ENCODE data around the gene SH2D1B.

SH2D1B gene

GRCh38 chr1:162381383-162381782, 30.6 kb downstream of the SH2D1B start, which contains the start of gene C1orf226:
Gene C1orf226 (plus strand): TSS chr1:162381728. CDS start chr1:162381902, 174 bp downstream.
- H3K4me3 ChIP-seq (ENCODE audit: low read depth, low read length): no peak within 1 kb of the TSS
- H3K27ac ChIP-seq (ENCODE audit: low read depth, low read length): no peak within 1 kb of the TSS
- no peaks in the 10 kb centered on the region for H3K27me3 ChIP-seq (ENCODE audit: insufficient read depth, low read length)
- H3K79me2 ChIP-seq (ENCODE audit: control insufficient read depth, insufficient read depth, low read length, unreplicated experiment): no peaks in the 10 kb centered on the region
- H2AFZ ChIP-seq (ENCODE audit: low read length, unreplicated experiment): no peak within 1 kb of the TSS
- no peaks in the 10 kb centered on the region for H3K36me3 ChIP-seq (ENCODE audit: insufficient read depth, low read length)
- H3K4me1 ChIP-seq (ENCODE audit: control insufficient read depth, insufficient read depth, low read length, unreplicated experiment): peaks cover 12% of the 10 kb centered on the region

GRCh38 chr1:162380061-162380846, 31.7 kb downstream of the SH2D1B start:
- Histone ChIP-seq H3K27ac (ENCODE audit: low read depth, low read length) (no peak overlapping the region), H3K4me3 (ENCODE audit: low read depth, low read length) (no peak overlapping the region), H3K36me3 (ENCODE audit: insufficient read depth, low read length) (no peaks in the 10 kb centered on the region), H3K27me3 (ENCODE audit: insufficient read depth, low read length) (no peaks in the 10 kb centered on the region), H3K4me1 (ENCODE audit: control insufficient read depth, insufficient read depth, low read length, unreplicated experiment) (peaks cover 12% of the 10 kb centered on the region), H3K79me2 (ENCODE audit: control insufficient read depth, insufficient read depth, low read length, unreplicated experiment) (no peaks in the 10 kb centered on the region), H2AFZ (ENCODE audit: low read length, unreplicated experiment) (no peak overlapping the region)

DNA sequence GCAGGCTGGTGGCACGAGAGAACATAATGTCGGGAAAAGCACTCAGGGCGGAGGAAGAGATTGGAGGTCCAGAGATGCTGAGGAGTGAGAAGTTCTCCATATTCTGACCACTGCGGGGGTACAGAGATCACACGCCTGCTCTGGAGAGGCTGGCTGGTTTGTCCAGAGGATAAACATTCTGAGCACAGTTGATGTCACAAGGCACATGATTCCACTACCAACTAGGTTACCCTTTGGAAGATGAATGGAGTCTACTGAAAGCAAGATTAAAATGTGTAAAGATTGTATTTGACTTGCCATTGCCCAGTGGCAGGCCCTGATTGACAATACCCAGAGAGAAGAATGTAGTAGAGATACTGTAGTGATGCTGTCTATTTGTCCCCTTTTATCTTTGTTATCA, 35.2 kb downstream of the SH2D1B start, which contains the start of gene SPATA46:
SPATA46 (minus strand) TSS at position 164 of the 400 bp plus-strand sequence; CDS start at position 100, 64 bp downstream.
- no peak within 1 kb of the TSS for H2AFZ ChIP-seq (ENCODE audit: low read length, unreplicated experiment)
- no peaks in the 10 kb centered on the region for H3K36me3 ChIP-seq (ENCODE audit: insufficient read depth, low read length)
- H3K79me2 ChIP-seq (ENCODE audit: control insufficient read depth, insufficient read depth, low read length, unreplicated experiment): no peaks in the 10 kb centered on the region
- peaks cover 19% of the 10 kb centered on the region for H3K4me1 ChIP-seq (ENCODE audit: control insufficient read depth, insufficient read depth, low read length, unreplicated experiment)
- H3K27ac ChIP-seq (ENCODE audit: low read depth, low read length): no peak within 1 kb of the TSS
- no peaks in the 10 kb centered on the region for H3K27me3 ChIP-seq (ENCODE audit: insufficient read depth, low read length)
- H3K4me3 ChIP-seq (ENCODE audit: low read depth, low read length): no peak within 1 kb of the TSS

- no peak overlapping the region for H3K27ac ChIP-seq (ENCODE audit: low read depth, low read length)
- H2AFZ ChIP-seq (ENCODE audit: low read length, unreplicated experiment): no peak overlapping the region
- H3K4me3 ChIP-seq (ENCODE audit: low read depth, low read length): no peak overlapping the region
- H3K27me3 ChIP-seq (ENCODE audit: insufficient read depth, low read length): no peaks in the 10 kb centered on the region
- no peaks in the 10 kb centered on the region for H3K36me3 ChIP-seq (ENCODE audit: insufficient read depth, low read length)
- H3K4me1 ChIP-seq (ENCODE audit: control insufficient read depth, insufficient read depth, low read length, unreplicated experiment): peaks cover 12% of the 10 kb centered on the region
- H3K79me2 ChIP-seq (ENCODE audit: control insufficient read depth, insufficient read depth, low read length, unreplicated experiment): no peaks in the 10 kb centered on the region
Measured at GRCh38 chr1:162375463-162375862, 36.5 kb downstream of the SH2D1B start.

DNA sequence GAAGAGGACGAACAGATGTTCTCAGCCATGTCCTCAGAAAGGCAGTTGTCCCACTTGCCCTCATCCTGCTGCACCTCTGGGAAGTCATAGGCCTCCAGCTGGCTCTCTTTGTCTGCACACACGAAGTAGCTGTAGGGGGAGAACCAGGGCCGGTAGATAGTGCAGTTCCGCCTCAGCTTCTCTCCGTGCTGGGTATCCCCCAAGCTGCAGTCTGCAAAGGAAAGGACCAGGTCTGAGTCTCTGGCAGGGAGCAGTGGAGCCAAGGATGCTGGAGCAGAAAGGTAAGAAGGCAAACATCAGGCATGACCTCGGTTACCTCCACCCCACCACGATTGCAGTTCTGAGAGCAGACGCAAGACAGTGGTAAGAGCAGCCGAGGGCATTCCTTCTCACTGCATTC, 37.5 kb downstream of the SH2D1B start:
- H3K27me3 ChIP-seq (ENCODE audit: insufficient read depth, low read length): no peaks in the 10 kb centered on the region
- no peak overlapping the region for H3K27ac ChIP-seq (ENCODE audit: low read depth, low read length)
- H2AFZ ChIP-seq (ENCODE audit: low read length, unreplicated experiment): no peak overlapping the region
- H3K4me1 ChIP-seq (ENCODE audit: control insufficient read depth, insufficient read depth, low read length, unreplicated experiment): peaks cover 12% of the 10 kb centered on the region
- no peaks in the 10 kb centered on the region for H3K79me2 ChIP-seq (ENCODE audit: control insufficient read depth, insufficient read depth, low read length, unreplicated experiment)
- H3K36me3 ChIP-seq (ENCODE audit: insufficient read depth, low read length): no peaks in the 10 kb centered on the region
- H3K4me3 ChIP-seq (ENCODE audit: low read depth, low read length): no peak overlapping the region

GRCh38 chr1:162373541-162374260, 38.2 kb downstream of the SH2D1B start:
- no peaks in the 10 kb centered on the region for H3K79me2 ChIP-seq (ENCODE audit: control insufficient read depth, insufficient read depth, low read length, unreplicated experiment)
- no peak overlapping the region for H3K4me3 ChIP-seq (ENCODE audit: low read depth, low read length)
- H3K4me1 ChIP-seq (ENCODE audit: control insufficient read depth, insufficient read depth, low read length, unreplicated experiment): peaks cover 12% of the 10 kb centered on the region
- H2AFZ ChIP-seq (ENCODE audit: low read length, unreplicated experiment): no peak overlapping the region
- H3K27ac ChIP-seq (ENCODE audit: low read depth, low read length): no peak overlapping the region
- H3K27me3 ChIP-seq (ENCODE audit: insufficient read depth, low read length): no peaks in the 10 kb centered on the region
- no peaks in the 10 kb centered on the region for H3K36me3 ChIP-seq (ENCODE audit: insufficient read depth, low read length)

GRCh38 chr1:162373072-162373427, 38.9 kb downstream of the SH2D1B start:
- Histone ChIP-seq H3K36me3 (ENCODE audit: insufficient read depth, low read length) (no peaks in the 10 kb centered on the region), H3K4me3 (ENCODE audit: low read depth, low read length) (no peak overlapping the region), H3K27ac (ENCODE audit: low read depth, low read length) (no peak overlapping the region), H3K79me2 (ENCODE audit: control insufficient read depth, insufficient read depth, low read length, unreplicated experiment) (no peaks in the 10 kb centered on the region), H3K27me3 (ENCODE audit: insufficient read depth, low read length) (no peaks in the 10 kb centered on the region), H2AFZ (ENCODE audit: low read length, unreplicated experiment) (no peak overlapping the region), H3K4me1 (ENCODE audit: control insufficient read depth, insufficient read depth, low read length, unreplicated experiment) (peaks cover 12% of the 10 kb centered on the region)

DNA sequence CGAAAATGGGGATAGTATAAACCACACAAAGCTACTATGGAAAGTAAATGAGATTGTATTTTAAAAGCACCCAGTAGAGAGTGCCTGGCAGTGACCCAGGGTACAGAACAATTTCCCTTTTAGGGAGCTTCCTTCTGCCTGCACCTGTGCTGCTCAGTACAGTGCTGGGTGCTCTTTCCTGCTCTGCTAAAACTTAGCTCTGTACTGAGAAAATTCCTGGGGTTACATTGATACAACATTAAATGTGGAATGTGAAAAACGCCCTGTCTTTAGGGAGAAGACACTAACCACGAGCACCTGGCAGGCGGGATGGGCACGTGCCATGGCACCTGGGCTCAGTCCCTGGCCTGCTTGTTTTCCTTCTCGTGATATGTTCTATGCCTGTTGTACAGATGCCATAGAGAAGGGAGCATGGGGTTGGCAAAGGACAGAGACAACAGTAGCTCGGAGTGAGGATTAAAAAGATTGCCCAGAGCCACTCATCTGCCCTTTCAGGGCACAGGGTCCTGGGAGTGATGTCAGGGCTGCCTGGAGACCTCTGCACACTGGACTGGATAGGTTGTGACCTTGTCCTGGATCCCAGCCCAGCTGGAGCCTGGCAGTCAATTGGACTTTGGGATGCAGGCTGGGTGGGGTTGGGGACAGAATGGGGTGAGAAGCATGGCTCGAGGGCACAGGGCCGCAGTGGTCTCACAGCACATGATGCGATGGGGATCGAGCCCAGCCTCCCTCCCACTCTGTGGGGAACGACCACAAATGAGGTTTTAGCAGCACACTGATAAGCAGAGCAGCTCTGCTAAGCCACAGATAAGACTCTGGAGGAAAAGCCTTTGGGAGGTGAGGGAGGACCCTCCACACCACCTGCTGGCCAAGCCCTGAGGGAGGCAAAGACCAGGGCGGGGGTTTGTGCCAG, 39.5 kb downstream of the SH2D1B start:
- Histone ChIP-seq H3K4me3 (ENCODE audit: low read depth, low read length) (no peak overlapping the region), H3K4me1 (ENCODE audit: control insufficient read depth, insufficient read depth, low read length, unreplicated experiment) (peaks cover 12% of the 10 kb centered on the region), H3K27ac (ENCODE audit: low read depth, low read length) (no peak overlapping the region), H3K79me2 (ENCODE audit: control insufficient read depth, insufficient read depth, low read length, unreplicated experiment) (no peaks in the 10 kb centered on the region), H3K36me3 (ENCODE audit: insufficient read depth, low read length) (no peaks in the 10 kb centered on the region), H3K27me3 (ENCODE audit: insufficient read depth, low read length) (no peaks in the 10 kb centered on the region), H2AFZ (ENCODE audit: low read length, unreplicated experiment) (no peak overlapping the region)

- H3K4me1 ChIP-seq (ENCODE audit: control insufficient read depth, insufficient read depth, low read length, unreplicated experiment): peaks cover 12% of the 10 kb centered on the region
- no peak overlapping the region for H3K4me3 ChIP-seq (ENCODE audit: low read depth, low read length)
- H3K79me2 ChIP-seq (ENCODE audit: control insufficient read depth, insufficient read depth, low read length, unreplicated experiment): no peaks in the 10 kb centered on the region
- no peaks in the 10 kb centered on the region for H3K36me3 ChIP-seq (ENCODE audit: insufficient read depth, low read length)
- no peak overlapping the region for H3K27ac ChIP-seq (ENCODE audit: low read depth, low read length)
- H3K27me3 ChIP-seq (ENCODE audit: insufficient read depth, low read length): no peaks in the 10 kb centered on the region
- H2AFZ ChIP-seq (ENCODE audit: low read length, unreplicated experiment): no peak overlapping the region
Measured at GRCh38 chr1:162371611-162372010, 40.3 kb downstream of the SH2D1B start.

DNA sequence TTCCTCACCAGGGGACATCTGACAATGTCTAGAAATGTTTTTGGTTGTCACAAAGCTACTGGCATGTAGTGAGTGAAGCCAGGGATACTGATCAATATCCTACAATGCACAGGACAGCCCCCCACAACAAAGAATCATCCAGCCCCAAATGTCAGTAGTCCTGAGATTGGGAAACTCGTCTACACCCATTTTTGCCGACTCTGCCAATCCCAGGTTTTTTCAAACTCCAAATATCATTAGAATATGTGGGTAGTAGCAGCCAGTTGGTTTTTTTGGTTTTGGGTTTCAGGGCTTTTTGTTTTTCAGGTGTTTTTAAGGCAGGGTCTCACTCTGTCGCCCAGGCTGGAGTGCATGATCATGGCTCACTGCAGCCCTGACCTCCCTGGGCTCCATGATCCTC, 41.2 kb downstream of the SH2D1B start:
- H3K4me3 ChIP-seq (ENCODE audit: low read depth, low read length): no peak overlapping the region
- H3K36me3 ChIP-seq (ENCODE audit: insufficient read depth, low read length): no peaks in the 10 kb centered on the region
- H3K27me3 ChIP-seq (ENCODE audit: insufficient read depth, low read length): no peaks in the 10 kb centered on the region
- H3K79me2 ChIP-seq (ENCODE audit: control insufficient read depth, insufficient read depth, low read length, unreplicated experiment): no peaks in the 10 kb centered on the region
- H3K27ac ChIP-seq (ENCODE audit: low read depth, low read length): no peak overlapping the region
- H2AFZ ChIP-seq (ENCODE audit: low read length, unreplicated experiment): no peak overlapping the region
- H3K4me1 ChIP-seq (ENCODE audit: control insufficient read depth, insufficient read depth, low read length, unreplicated experiment): peaks cover 12% of the 10 kb centered on the region
